GM19239 (cell line): Measurements from ENCODE around the gene ZNF263.

Experiments used
- DNase-seq: peaks from one replicate; pipeline ENCODE4 v3.0.0; 2011; ENCODE audit warnings: low spot score; ENCODE audit not compliant: insufficient read length
- FAIRE-seq: peaks from 2 replicates; lab custom pipeline; 2011; peaks lifted over from hg19 to GRCh38; lab: Jason Lieb, UNC

ZNF263 gene

GRCh38 chr16:3306078-3306477 lies 22.8 kb downstream of the ZNF263 start:
- no peak for FAIRE-seq
- no peak for DNase-seq

GRCh38 chr16:3311496-3311895 lies 28.2 kb downstream of the ZNF263 start:
- FAIRE-seq: no peak
- no peak for DNase-seq

GRCh38 chr16:3317315-3317999 lies 34.2 kb downstream of the ZNF263 start:
- DNase-seq: no peak
- no peak for FAIRE-seq

GRCh38 chr16:3321816-3322215 lies 38.5 kb downstream of the ZNF263 start:
- no peak for FAIRE-seq
- no peak for DNase-seq

- no peak for DNase-seq
- FAIRE-seq: no peak
Measured at GRCh38 chr16:3327514-3327913, 44.2 kb downstream of the ZNF263 start.

- FAIRE-seq: no peak
- no peak for DNase-seq
Measured at GRCh38 chr16:3328104-3328503, 44.8 kb downstream of the ZNF263 start.

GRCh38 chr16:3328643-3329042 lies 45.4 kb downstream of the ZNF263 start:
- FAIRE-seq: no peak
- DNase-seq: no peak
